Erythroblast (primary cell): ENCODE results near the gene FRMD4A.

ENCODE experiments used
- GATA1 ChIP-seq: IDR thresholded peaks from 2 replicates; pipeline ENCODE4 v1.6.1; 2011; ENCODE audit warnings: low read depth, mild to moderate bottlenecking, control low read depth, low read length, moderate library complexity
- POLR2A ChIP-seq: IDR thresholded peaks from 2 replicates; pipeline ENCODE4 v1.6.1; 2011; ENCODE audit warnings: mild to moderate bottlenecking, low read length

GRCh38 chr10:13604357-13605040 is 726.2 kb downstream of the FRMD4A start:
- TF ChIP-seq POLR2A, result no peak
- TF ChIP-seq GATA1, result no peak
